Astrocyte of the cerebellum (primary cell): Measurements from ENCODE around the gene MORN4.

Experiments used
- DNase-seq: peaks from one replicate; pipeline ENCODE4 v3.0.0-alpha.2; 2011; ENCODE audit warnings: low read depth
- H3K4me3 ChIP-seq: 2 replicates; pipeline ENCODE4 v1.5.1; 2011; ENCODE audit warnings: mild to moderate bottlenecking, low read depth, low read length, moderate library complexity
- in situ Hi-C: cut with HindIII; loops from 2 replicates; pipeline ENCODE4 v1.10.0; 2017; ENCODE audit warnings: low sequenced_read_pairs
- TF ChIP-seq, protein P1 (sequence below): IDR thresholded peaks from 2 replicates; pipeline ENCODE4 v1.5.1; 2012; ENCODE audit warnings: low read length, low read depth, moderate library complexity, mild to moderate bottlenecking; ENCODE audit errors: missing control alignments

MORN4 gene

DNA sequence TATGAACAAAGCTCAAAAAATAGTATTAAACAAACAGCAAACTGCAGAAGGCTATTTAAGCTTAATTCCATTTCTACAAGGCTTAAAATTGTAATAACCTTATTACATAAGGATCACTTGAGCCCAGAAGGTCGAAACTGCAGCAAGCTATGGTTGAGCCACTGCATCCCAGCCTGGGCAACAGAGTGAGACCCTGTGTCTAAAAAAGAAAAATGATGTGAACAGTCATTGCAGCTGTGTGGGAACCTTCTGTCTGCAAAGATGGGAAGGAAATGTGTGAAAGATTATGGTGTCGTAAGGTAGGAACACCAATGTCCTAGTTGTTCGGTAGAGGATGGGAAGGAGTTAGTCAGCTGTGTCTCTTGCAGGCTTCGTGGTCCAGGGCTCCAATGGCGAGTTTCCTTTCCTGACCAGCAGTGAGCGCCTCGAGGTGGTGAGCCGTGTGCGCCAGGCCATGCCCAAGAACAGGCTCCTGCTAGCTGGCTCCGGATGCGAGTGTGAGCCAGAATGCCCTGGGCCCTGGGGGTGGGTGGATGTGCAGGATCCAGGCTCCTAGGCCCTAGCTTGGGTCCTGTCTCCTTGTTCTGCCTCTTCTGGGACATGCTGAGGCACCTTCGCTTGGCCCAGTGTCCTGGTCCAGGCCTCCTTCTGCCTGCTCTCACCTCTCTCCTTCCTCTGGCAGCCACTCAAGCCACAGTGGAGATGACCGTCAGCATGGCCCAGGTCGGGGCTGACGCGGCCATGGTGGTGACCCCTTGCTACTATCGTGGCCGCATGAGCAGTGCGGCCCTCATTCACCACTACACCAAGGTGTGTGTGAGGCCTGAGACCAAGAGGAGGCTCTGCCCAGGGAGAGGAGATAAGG, 34.7 kb downstream of the MORN4 start:
- no peak overlapping the region for H3K4me3 ChIP-seq
- TF ChIP-seq, protein P1, sequence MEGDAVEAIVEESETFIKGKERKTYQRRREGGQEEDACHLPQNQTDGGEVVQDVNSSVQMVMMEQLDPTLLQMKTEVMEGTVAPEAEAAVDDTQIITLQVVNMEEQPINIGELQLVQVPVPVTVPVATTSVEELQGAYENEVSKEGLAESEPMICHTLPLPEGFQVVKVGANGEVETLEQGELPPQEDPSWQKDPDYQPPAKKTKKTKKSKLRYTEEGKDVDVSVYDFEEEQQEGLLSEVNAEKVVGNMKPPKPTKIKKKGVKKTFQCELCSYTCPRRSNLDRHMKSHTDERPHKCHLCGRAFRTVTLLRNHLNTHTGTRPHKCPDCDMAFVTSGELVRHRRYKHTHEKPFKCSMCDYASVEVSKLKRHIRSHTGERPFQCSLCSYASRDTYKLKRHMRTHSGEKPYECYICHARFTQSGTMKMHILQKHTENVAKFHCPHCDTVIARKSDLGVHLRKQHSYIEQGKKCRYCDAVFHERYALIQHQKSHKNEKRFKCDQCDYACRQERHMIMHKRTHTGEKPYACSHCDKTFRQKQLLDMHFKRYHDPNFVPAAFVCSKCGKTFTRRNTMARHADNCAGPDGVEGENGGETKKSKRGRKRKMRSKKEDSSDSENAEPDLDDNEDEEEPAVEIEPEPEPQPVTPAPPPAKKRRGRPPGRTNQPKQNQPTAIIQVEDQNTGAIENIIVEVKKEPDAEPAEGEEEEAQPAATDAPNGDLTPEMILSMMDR, result no peak
- in situ Hi-C loops, result no loop called here
- DNase-seq, result no peak

DNA sequence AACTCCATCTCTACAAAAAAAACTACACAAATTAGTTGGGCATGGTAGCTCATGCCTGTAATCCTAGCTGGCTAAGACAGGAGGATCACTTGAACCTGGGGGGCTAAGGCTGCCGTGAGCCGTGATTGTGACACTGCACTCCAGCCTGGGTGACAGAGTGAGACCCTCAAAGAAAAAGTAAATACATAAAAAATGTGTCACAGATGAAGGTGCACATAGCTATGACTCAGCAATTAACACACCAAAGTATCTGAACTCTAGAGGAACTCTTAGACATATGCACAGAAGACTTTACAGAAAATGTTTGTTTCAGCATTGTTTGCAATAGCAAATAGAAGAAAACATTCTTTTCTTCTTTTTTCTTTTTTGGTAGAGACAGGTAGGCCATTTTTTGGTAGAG, 35.5 kb downstream of the MORN4 start:
- no peak overlapping the region for H3K4me3 ChIP-seq
- DNase-seq, result no peak
- in situ Hi-C loops, result no loop called here
- TF ChIP-seq, protein P1, result no peak

DNA sequence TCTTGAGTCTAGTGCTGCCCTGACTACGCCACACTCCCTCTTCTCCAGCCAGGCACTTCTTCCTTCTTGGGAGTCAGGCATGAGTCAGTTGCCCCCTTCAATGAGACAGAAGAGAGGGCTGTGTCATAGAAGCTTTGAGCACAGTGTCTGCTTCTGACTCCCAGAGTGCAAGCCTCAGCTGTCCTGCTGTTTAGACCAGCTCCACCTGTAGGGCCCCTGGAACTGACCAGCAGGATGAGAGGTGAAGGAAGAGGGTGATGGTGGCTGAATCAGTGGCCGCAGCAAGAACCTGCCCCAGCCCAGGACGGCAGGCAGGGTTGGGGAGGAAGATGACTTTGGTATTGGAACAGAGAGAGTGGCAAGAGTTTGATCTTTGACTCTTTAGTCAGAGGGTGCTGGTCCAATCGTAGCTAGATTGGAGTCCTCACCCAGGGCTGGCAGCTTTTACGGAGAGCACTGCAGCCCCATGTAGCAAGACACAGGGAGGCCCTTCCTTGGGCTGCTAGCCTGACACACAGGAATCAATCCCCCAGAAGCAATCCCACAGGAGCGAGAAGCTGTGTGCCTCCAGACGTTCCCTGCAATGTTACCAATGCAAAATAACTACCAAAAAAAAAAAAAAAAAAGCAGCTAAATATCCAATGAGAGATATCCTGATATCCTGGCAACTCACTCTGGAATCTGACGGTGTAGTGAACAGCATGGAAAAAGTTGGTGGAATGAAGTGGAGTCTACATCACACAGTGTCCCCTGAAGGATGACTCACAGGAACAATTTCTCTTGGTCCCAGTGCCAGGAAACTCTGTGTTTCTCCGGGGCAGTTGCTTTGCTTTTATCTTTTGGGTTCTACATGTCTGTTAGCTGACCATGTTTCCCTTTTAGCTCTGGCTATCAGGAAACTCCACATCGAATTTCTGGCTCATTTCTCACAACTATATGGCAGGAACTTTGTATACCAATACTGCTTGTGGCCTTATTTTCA, 36.9 kb downstream of the MORN4 start:
- DNase-seq, result peak; percentile 74

DNA sequence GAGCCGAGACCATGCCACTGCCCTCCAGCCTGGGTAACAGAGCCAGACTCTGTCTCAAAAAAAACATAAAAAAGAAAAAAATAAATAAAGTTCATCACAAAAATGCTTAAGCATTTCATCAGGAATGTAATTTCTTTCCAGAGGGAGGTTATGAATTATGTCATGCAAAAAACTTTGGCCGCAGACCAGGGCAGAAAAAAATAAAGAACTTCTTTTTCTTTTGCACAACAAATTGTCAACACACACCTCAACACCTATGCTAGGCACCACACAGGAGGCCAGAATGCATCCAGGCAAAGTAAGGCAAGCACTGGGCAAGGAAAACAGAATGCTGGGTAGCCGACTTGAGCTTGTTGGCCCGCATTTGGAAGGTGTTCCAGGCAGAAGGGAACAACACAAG, 39.9 kb downstream of the MORN4 start:
- TF ChIP-seq, protein P1, result no peak
- H3K4me3 ChIP-seq, result no peak overlapping the region
- no peak for DNase-seq
- in situ Hi-C loops, result no loop called here

More for the DNA sequence above, 36.9 kb downstream of the MORN4 start:
- no peak overlapping the region for H3K4me3 ChIP-seq
- TF ChIP-seq, protein P1, result no peak
- in situ Hi-C loops, result no loop called here

DNA sequence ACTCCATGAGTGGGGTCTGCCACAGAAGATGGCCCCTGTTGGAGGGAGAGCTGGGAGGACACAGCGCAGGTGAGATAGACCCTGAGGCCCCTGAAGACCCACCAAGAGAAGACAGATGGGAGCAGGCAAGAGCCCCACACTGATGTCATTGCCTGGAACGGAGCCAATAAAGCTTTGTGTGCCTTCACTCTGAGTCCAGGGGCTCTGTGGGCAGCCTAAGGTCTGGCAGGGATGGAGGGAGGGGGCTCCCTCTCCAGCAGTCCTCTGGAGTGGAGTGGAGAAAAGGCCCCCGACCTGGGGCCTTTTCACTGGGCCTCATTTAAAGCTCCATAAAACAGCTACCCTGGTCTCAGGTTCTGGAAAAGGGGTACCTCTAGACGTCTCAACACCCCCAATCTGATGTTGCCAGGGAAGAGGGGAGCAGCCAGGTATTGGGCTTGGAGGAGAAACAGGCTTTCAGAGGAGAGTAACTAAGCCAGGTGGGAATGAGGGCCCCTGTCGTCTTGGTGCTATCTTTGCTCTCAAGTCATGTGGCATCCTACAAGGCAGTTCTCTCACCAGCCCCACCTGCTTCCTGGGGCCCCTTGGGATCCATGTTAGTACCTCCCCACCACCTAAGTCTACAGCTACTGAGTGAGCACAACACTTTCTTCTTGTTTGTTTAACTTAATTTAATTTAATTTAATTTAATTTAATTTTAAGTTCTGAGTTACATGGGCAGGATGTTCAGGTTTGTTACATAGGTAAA, 42.4 kb downstream of the MORN4 start:
- H3K4me3 ChIP-seq, result no peak overlapping the region
- TF ChIP-seq, protein P1, result no peak
- in situ Hi-C loops, result no loop called here
- no peak for DNase-seq

DNA sequence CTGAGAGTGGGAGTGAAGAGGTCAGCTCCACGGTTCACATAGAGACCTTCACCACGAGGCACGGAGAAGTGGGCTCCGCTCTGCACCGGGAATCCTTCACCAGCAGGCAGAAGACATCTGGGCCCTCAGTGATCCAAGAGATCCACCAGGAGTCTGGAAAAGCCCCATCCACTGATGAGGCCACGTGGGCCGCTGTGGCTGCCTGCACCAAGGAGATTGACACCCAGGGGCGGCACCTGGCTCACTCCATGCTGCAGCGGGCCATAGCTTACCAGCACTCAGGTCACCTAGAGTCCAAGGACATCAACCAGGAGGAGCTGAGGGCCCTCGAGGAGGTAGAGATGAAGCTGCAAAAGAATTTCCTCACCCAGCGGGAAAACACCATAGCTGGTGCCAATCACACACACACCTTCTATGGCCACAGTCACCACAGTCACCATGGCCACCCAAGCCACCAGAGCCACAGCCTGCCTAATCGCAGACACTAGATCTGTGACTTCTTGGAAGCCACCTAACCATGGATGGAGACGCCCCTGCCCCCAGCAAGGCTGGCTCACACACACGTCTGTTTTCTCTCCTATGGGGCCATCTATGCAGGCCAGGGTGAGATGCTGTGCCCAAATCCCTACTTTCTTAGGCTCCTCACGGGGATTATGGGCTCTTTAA, 43.1 kb downstream of the MORN4 start:
- H3K4me3 ChIP-seq, result no peak overlapping the region
- TF ChIP-seq, protein P1, result no peak
- in situ Hi-C loops, result no loop called here
- DNase-seq, result no peak
